Measurements from ENCODE around the gene TOM1L2. TPM values are rescaled to one million over a fixed set of nuclear protein-coding genes. Genes with fewer than 3 reads are reported as not detected.

TOM1L2 gene
- total RNA-seq, 1 experiment from 2014 or later, result 6.4 TPM

DNA sequence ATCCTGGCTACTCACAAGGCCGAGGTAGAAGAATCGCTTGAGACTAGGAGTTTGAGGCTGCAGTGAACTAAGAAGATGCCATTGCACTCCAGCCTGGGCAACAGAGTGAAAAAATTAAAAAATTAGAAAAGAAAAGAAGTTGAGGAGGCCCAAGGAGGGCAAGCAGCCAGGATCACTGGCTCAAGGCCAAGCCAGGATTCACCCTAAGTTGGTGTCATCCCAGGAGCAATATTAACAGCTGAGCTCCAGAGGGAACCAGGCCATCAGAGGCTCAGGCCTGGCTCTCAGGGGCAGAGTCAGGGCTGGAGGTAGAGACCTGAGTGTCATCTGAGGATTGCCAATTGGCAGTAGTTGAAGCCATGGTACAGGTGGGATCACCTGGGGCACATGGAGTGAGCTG is 21.2 kb upstream of the TOM1L2 start:
- no peaks in the 10 kb centered on the region for H3K27me3 ChIP-seq (ENCODE audit: low read length)
- no peak for DNase-seq
- H4K20me1 ChIP-seq (ENCODE audit: insufficient read depth, low read depth, low read length), result no peaks in the 10 kb centered on the region
- no peak overlapping the region for H3K4me3 ChIP-seq (ENCODE audit: low read length)
- peaks cover 15% of the 10 kb centered on the region for H3K4me1 ChIP-seq (ENCODE audit: low read length)
- no peaks in the 10 kb centered on the region for H3K79me2 ChIP-seq (ENCODE audit: low read length)
- H3K4me2 ChIP-seq (ENCODE audit: low read depth, low read length, poor library complexity, severe bottlenecking), result no peak overlapping the region
- no peaks in the 10 kb centered on the region for H3K9me3 ChIP-seq (ENCODE audit: low read length)
- no peaks in the 10 kb centered on the region for H3K36me3 ChIP-seq (ENCODE audit: insufficient read depth, low read length)
- no peak overlapping the region for H3K9ac ChIP-seq (ENCODE audit: low read length)
- no peaks in the 10 kb centered on the region for H3K9me2 ChIP-seq (replicated peaks; ENCODE audit: insufficient read depth, low read length)
- no peak overlapping the region for H2AFZ ChIP-seq (ENCODE audit: low read length)
- H3K27ac ChIP-seq (ENCODE audit: low read length), result no peak overlapping the region

- Histone ChIP-seq H3K9ac (ENCODE audit: low read length) (no peak overlapping the region), H4K20me1 (ENCODE audit: insufficient read depth, low read depth, low read length) (no peaks in the 10 kb centered on the region), H3K79me2 (ENCODE audit: low read length) (no peaks in the 10 kb centered on the region), H3K4me2 (ENCODE audit: low read depth, low read length, poor library complexity, severe bottlenecking) (no peak overlapping the region), H3K9me2 (replicated peaks; ENCODE audit: insufficient read depth, low read length) (no peaks in the 10 kb centered on the region), H3K9me3 (ENCODE audit: low read length) (no peaks in the 10 kb centered on the region), H3K4me3 (ENCODE audit: low read length) (no peak overlapping the region), H3K4me1 (ENCODE audit: low read length) (peaks cover 15% of the 10 kb centered on the region), H3K27ac (ENCODE audit: low read length) (no peak overlapping the region), H2AFZ (ENCODE audit: low read length) (no peak overlapping the region), H3K27me3 (ENCODE audit: low read length) (no peaks in the 10 kb centered on the region), H3K36me3 (ENCODE audit: insufficient read depth, low read length) (no peaks in the 10 kb centered on the region)
- no peak for DNase-seq
These were observed 18.1 kb upstream of the TOM1L2 start for GRCh38 chr17:17990282-17990681.

- H3K9ac ChIP-seq (ENCODE audit: low read length), result no peak overlapping the region
- no peak overlapping the region for H3K4me2 ChIP-seq (ENCODE audit: low read depth, low read length, poor library complexity, severe bottlenecking)
- H3K27me3 ChIP-seq (ENCODE audit: low read length), result no peaks in the 10 kb centered on the region
- H3K4me1 ChIP-seq (ENCODE audit: low read length), result peaks cover 11% of the 10 kb centered on the region
- DNase-seq, result no peak
- no peak overlapping the region for H3K27ac ChIP-seq (ENCODE audit: low read length)
- H3K9me3 ChIP-seq (ENCODE audit: low read length), result no peaks in the 10 kb centered on the region
- no peak overlapping the region for H3K4me3 ChIP-seq (ENCODE audit: low read length)
- H3K36me3 ChIP-seq (ENCODE audit: insufficient read depth, low read length), result no peaks in the 10 kb centered on the region
- H3K79me2 ChIP-seq (ENCODE audit: low read length), result no peaks in the 10 kb centered on the region
- H2AFZ ChIP-seq (ENCODE audit: low read length), result no peak overlapping the region
- H4K20me1 ChIP-seq (ENCODE audit: insufficient read depth, low read depth, low read length), result no peaks in the 10 kb centered on the region
- H3K9me2 ChIP-seq (replicated peaks; ENCODE audit: insufficient read depth, low read length), result no peaks in the 10 kb centered on the region
These were observed 17.4 kb upstream of the TOM1L2 start for GRCh38 chr17:17989618-17990017.

- no peaks in the 10 kb centered on the region for H3K9me3 ChIP-seq (ENCODE audit: low read length)
- H2AFZ ChIP-seq (ENCODE audit: low read length), result no peak overlapping the region
- no peaks in the 10 kb centered on the region for H3K79me2 ChIP-seq (ENCODE audit: low read length)
- H3K9me2 ChIP-seq (replicated peaks; ENCODE audit: insufficient read depth, low read length), result no peaks in the 10 kb centered on the region
- H4K20me1 ChIP-seq (ENCODE audit: insufficient read depth, low read depth, low read length), result no peaks in the 10 kb centered on the region
- no peaks in the 10 kb centered on the region for H3K36me3 ChIP-seq (ENCODE audit: insufficient read depth, low read length)
- DNase-seq, result no peak
- H3K27me3 ChIP-seq (ENCODE audit: low read length), result no peaks in the 10 kb centered on the region
- no peak overlapping the region for H3K4me3 ChIP-seq (ENCODE audit: low read length)
- no peak overlapping the region for H3K9ac ChIP-seq (ENCODE audit: low read length)
- H3K27ac ChIP-seq (ENCODE audit: low read length), result no peak overlapping the region
- no peak overlapping the region for H3K4me2 ChIP-seq (ENCODE audit: low read depth, low read length, poor library complexity, severe bottlenecking)
- peaks cover 6% of the 10 kb centered on the region for H3K4me1 ChIP-seq (ENCODE audit: low read length)
These were observed 16.9 kb upstream of the TOM1L2 start for GRCh38 chr17:17989081-17989480.

GRCh38 chr17:17988427-17988945 is 16.3 kb upstream of the TOM1L2 start:
- Histone ChIP-seq H3K9me2 (replicated peaks; ENCODE audit: insufficient read depth, low read length) (no peaks in the 10 kb centered on the region), H3K36me3 (ENCODE audit: insufficient read depth, low read length) (no peaks in the 10 kb centered on the region), H4K20me1 (ENCODE audit: insufficient read depth, low read depth, low read length) (no peaks in the 10 kb centered on the region), H3K4me2 (ENCODE audit: low read depth, low read length, poor library complexity, severe bottlenecking) (no peak overlapping the region), H2AFZ (ENCODE audit: low read length) (no peak overlapping the region), H3K79me2 (ENCODE audit: low read length) (no peaks in the 10 kb centered on the region), H3K9me3 (ENCODE audit: low read length) (no peaks in the 10 kb centered on the region), H3K27me3 (ENCODE audit: low read length) (no peaks in the 10 kb centered on the region), H3K9ac (ENCODE audit: low read length) (no peak overlapping the region), H3K27ac (ENCODE audit: low read length) (no peak overlapping the region), H3K4me1 (ENCODE audit: low read length) (peaks cover 3% of the 10 kb centered on the region; the same call in 1 of the 2 replicates), H3K4me3 (ENCODE audit: low read length) (no peak overlapping the region)
- no peak for DNase-seq

GRCh38 chr17:17987901-17988300 is 15.7 kb upstream of the TOM1L2 start:
- Histone ChIP-seq H3K9ac (ENCODE audit: low read length) (no peak overlapping the region), H3K9me3 (ENCODE audit: low read length) (no peaks in the 10 kb centered on the region), H3K4me3 (ENCODE audit: low read length) (no peak overlapping the region), H3K27ac (ENCODE audit: low read length) (no peak overlapping the region), H4K20me1 (ENCODE audit: insufficient read depth, low read depth, low read length) (no peaks in the 10 kb centered on the region), H2AFZ (ENCODE audit: low read length) (no peak overlapping the region), H3K27me3 (ENCODE audit: low read length) (no peaks in the 10 kb centered on the region), H3K9me2 (replicated peaks; ENCODE audit: insufficient read depth, low read length) (no peaks in the 10 kb centered on the region), H3K4me1 (ENCODE audit: low read length) (peaks cover 3% of the 10 kb centered on the region; the same call in 1 of the 2 replicates), H3K79me2 (ENCODE audit: low read length) (no peaks in the 10 kb centered on the region), H3K4me2 (ENCODE audit: low read depth, low read length, poor library complexity, severe bottlenecking) (no peak overlapping the region), H3K36me3 (ENCODE audit: insufficient read depth, low read length) (no peaks in the 10 kb centered on the region)
- DNase-seq, result no peak

DNA sequence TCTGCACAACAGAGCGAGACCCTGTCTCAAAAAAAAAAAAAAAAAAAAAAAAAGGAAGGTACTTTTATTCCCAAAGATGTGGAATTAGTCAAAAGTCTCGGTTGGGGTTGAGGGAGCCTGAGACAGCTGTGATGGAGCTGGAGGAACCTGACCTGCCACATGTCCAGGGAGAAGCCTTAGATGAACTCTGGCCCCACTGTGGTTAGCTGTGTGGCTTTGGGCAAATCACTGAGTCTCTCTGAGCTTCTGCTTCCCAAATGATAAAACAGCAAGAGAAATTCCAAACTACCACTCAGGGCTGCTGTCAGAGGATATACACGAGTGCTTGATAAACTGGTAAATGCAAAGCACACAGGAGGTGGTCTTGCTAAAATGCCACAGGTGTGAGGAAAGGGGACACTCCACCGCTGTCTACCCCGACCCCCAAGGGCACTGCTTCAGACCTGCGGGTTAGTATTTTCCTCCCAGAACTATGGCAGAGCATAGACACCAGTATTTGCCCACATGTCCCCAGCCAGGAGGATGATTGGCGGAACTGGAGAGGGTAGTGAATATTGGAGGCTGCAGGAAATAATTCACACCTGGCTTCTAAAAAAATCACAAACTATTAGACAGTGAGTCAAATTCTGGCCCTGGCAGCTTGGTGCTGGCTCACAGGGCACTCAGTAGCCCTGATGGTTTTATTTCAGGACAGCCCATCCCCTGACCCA is 15.1 kb upstream of the TOM1L2 start:
- Histone ChIP-seq H3K36me3 (ENCODE audit: insufficient read depth, low read length) (no peaks in the 10 kb centered on the region), H3K4me1 (ENCODE audit: low read length) (peaks cover 3% of the 10 kb centered on the region; the same call in 1 of the 2 replicates), H3K9me2 (replicated peaks; ENCODE audit: insufficient read depth, low read length) (no peaks in the 10 kb centered on the region), H4K20me1 (ENCODE audit: insufficient read depth, low read depth, low read length) (no peaks in the 10 kb centered on the region), H3K4me3 (ENCODE audit: low read length) (no peak overlapping the region), H3K27ac (ENCODE audit: low read length) (no peak overlapping the region), H3K79me2 (ENCODE audit: low read length) (no peaks in the 10 kb centered on the region), H3K9me3 (ENCODE audit: low read length) (no peaks in the 10 kb centered on the region), H3K27me3 (ENCODE audit: low read length) (no peaks in the 10 kb centered on the region), H3K9ac (ENCODE audit: low read length) (no peak overlapping the region), H2AFZ (ENCODE audit: low read length) (no peak overlapping the region), H3K4me2 (ENCODE audit: low read depth, low read length, poor library complexity, severe bottlenecking) (no peak overlapping the region)
- DNase-seq, result no peak

- no peak overlapping the region for H3K9ac ChIP-seq (ENCODE audit: low read length)
- no peak overlapping the region for H3K4me2 ChIP-seq (ENCODE audit: low read depth, low read length, poor library complexity, severe bottlenecking)
- no peak overlapping the region for H3K4me3 ChIP-seq (ENCODE audit: low read length)
These were observed 13.4 kb upstream of the TOM1L2 start for GRCh38 chr17:17985555-17985954.

More at GRCh38 chr17:17985555-17985954, 13.4 kb upstream of the TOM1L2 start:
- Histone ChIP-seq H3K36me3 (ENCODE audit: insufficient read depth, low read length) (no peaks in the 10 kb centered on the region), H4K20me1 (ENCODE audit: insufficient read depth, low read depth, low read length) (no peaks in the 10 kb centered on the region), H3K27ac (ENCODE audit: low read length) (no peak overlapping the region), H3K27me3 (ENCODE audit: low read length) (no peaks in the 10 kb centered on the region), H3K9me3 (ENCODE audit: low read length) (no peaks in the 10 kb centered on the region), H3K4me1 (ENCODE audit: low read length) (peaks cover 3% of the 10 kb centered on the region; the same call in 1 of the 2 replicates), H3K79me2 (ENCODE audit: low read length) (no peaks in the 10 kb centered on the region), H3K9me2 (replicated peaks; ENCODE audit: insufficient read depth, low read length) (no peaks in the 10 kb centered on the region), H2AFZ (ENCODE audit: low read length) (no peak overlapping the region)
- peak; percentile 76 for DNase-seq
